ENCODE results near the gene ARHGAP32. TPM values are rescaled to one million over a fixed set of nuclear protein-coding genes. Genes with fewer than 3 reads are reported as not detected.

The ARHGAP32 gene
- total RNA-seq, 1 donor from 2014 or later, result 9.0 TPM

DNA sequence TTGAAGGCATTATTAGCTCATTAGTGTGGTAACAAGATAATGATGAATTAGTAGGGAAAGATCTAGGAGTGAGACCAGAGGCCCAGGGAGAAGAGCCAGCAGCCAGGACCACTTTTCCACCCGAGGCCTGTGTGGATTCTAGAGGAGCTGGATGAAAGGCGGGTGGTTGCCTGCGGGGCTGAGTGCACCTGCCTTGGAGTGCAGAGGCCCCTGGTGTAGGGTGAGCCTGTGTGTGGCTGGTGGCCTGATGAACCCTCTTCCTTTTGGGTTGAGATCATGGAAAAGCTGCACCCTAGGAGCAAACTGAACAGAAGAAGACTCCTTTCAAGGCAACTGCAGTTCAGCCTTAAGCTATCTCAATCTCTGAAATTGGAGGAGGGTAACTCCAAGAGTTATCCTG is 243.5 kb downstream of the ARHGAP32 start:
- DNase-seq, result peak; percentile 37

DNA sequence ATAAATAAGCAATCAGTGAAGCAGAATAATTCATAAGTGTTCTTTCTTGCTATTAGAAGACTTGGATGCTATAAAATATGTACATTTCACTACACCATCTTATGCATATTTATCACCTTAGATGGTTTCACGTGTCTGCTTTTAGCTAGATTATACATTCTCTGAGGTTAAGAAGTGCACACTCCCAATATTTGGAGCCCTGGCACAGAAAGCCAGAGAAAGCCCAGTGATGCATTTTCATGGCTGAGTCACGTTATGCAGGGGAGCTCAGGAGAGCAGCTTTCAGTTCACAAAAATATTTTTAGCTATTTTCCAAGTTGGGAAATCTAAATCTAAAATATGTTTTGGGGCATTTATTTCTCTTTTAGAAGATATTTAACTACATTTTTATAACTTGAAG is 244.4 kb downstream of the ARHGAP32 start:
- DNase-seq, result no peak

DNA sequence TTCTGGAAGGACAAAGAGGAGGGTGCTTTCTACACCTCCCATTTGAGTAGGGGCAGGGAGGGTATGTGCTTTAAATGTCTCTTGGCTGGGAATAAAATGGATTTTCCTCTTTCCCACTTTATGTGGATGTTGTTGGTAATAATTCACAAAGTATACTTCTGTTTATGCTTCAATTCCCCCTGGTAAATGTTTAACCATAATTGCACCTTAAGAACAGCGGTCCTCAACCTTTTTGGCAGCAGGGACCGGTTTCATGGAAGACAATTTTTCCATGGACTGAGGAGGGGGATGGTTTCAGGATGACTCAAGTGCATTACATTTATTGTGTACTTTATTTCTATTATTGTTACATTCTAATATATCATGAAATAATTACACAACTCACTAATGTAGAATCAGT is 245.5 kb downstream of the ARHGAP32 start:
- no peak for DNase-seq

DNA sequence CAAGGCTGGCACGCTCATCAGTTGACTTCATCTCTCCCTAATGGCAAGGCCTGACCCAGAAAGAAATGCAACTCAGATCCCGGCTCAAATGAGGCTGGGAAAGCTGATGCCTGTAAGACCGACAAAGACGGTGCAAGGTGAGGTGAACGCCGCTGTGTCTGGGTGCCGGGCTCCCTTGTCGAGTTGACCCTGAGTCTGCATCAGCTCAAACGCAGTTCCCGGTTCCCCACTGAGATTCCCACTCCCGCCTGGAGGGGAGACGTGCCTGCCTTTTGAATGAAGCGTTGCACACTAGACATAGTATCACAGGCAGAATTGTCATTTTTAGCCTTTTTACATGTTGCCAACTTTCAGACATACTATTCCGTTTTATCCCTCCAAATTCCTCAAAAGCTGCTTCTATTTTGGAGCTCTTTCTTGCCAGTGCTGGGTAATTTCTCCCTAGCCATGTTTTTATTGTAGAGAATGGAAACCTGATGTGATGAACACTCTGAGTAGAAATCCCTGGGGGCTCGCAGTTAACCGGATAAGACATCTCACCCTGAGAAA is 248.6 kb downstream of the ARHGAP32 start:
- DNase-seq, result no peak

DNA sequence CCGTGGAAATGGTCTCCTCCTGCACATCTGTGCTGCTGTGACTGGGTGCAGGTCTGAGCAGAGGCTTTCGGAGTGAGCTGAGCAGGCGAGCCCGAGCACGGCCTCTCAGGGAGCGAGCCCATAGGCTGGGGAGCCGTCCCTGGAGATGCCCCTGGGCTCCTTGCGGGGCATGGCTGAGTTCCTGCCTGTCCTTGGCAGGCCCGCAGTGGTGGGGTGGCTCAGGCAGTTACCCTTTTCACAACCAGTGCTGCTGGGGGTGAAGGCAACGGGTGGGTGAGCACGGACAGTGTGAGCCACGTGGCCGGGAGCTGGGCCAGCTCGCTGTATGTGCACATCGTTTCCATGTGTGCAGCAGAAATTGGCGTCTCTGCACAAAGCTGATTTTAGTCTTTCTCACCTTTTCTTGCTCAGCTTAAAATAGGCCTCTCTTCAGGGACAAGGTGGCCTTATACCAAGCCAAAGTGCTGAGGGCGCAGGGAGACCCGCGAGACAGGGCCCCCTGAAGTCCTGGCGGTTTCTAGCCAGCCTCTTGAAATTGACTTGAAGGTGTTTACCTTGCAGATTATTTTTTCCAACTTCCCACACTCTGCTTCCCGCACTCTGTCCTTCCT is 249.2 kb downstream of the ARHGAP32 start, which contains the start of gene TP53AIP1:
TSS of gene TP53AIP1 (minus strand) at position 55 of the 611 bp plus-strand sequence. CDS start 5,053 bp downstream, outside the sequence.
- no peak for DNase-seq

DNA sequence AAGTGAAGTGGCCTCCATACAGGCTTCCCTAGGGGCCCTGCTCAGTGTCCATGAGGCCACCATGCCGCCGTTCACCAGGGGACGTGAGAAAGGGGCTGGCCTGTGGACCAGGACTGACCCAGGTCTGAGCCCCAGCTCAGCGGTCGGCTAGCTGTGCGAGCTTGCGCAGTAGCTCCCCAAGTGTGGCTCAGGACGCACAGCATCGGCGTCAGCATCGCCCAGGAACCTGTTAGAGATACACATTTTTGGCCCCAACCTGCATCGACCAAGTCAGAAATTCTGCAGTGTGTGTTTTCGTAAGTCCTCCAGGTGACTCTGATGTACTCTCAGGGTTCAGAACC is 249.9 kb downstream of the ARHGAP32 start:
- DNase-seq, result no peak

DNA sequence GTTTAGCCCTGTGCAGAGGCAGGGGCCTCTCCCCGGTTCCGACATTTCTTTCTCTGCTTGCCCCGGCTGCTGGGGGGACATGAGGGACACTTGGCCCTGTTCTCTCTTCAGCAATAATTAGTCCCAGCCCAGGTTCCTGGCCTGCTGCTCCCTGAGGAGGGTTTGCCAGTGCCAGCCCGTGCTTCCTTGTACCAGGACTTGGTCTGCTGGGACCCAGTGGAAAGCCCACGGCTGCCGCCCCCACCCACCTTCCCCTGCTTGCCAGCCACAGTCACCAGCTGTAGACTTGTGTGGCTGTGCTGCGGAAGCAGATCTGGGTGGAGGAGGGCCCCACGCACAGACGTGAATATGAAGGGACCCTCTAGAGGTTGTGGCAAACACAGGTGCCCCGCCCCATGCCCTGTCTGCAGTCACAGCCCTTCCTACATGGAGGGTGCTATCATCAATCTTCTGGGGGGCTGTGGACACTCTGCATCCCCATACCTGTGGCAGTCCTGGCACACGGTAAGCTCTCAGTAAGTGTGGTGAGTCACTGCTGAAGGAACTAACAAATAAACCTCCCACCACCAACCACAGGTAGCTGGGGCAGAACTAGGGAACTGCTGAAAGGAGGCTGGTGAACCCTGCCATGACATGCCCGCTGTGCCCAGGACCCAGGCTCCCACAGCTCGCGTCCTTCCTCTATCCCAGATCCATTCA is 250.4 kb downstream of the ARHGAP32 start:
- DNase-seq, result no peak

DNA sequence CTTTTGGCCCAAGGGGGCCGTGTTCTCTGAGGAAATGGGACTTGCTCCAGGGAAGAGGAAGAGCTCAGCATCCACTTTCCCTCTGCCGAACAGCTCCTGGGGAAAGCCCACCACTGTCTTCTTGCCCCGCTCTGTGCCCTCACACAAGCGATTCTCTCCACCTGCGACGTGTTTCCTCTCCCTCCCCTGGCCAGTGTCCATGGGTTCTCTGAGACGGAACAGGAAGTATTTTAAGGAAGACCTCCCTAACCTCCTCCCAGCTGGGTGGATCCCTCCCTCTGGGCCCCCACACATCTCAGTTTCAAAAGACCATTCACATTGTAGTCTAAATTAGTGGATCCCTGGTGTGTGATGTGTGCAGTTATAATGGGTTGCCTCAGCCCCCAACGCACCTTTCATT is 251.0 kb downstream of the ARHGAP32 start:
- no peak for DNase-seq

DNA sequence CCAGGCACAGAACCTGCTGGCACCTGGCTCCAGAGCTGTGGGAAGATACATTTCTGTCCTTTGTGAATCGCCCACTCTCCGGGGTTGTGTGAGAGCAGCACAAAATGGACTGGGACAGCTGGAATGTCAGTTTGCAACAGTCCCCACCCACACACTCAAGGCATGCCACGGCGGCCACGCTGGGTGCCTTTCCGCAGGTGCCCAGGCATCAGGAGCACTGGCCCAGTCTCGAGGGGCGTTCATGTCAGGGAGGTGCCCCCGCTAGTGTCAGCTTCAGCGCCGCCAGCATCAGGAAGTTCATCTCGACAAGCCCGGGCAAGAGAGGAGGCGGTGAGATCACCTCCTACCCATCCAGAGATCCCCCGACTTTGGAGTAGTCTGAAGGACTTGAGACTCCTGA is 251.5 kb downstream of the ARHGAP32 start:
- no peak for DNase-seq

DNA sequence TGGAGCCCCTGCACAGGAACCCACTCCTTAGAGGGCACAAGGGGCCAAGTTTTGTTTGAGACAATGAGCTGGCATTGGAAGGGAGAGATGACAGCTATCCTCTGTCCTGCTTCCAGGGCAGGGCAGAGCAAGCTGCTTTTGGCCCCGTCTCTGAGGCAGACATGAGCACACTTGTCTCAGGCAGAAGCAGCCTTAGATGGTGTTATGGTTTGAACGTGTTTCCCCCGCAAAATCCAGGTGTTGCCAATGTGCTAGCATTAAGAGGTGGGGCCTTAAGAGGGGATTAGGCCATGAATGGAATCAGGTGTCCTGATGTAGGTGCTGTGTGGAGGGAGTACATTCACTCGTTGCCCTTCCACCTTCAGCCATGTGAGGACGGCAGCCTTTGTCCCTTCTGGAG is 252.0 kb downstream of the ARHGAP32 start:
- DNase-seq, result no peak

DNA sequence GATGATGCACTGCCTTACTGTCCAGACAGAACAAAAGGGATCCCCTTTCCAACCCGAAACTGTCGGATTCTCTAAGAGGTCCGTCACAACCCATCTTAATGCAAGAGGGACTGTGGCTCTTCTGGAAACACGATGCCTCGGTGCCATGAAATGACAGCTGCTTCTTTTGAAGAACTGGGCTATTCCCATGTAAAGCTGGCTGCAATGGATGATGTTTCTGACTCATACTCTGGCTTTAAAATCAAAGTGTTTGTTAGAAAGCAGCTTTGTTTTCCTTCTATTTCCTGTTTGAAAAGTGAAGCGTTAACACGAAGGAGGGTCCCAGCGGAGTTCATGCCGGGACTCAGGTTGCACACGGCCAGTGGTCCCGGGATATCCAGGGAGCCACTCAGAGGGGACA is 252.5 kb downstream of the ARHGAP32 start:
- no peak for DNase-seq

DNA sequence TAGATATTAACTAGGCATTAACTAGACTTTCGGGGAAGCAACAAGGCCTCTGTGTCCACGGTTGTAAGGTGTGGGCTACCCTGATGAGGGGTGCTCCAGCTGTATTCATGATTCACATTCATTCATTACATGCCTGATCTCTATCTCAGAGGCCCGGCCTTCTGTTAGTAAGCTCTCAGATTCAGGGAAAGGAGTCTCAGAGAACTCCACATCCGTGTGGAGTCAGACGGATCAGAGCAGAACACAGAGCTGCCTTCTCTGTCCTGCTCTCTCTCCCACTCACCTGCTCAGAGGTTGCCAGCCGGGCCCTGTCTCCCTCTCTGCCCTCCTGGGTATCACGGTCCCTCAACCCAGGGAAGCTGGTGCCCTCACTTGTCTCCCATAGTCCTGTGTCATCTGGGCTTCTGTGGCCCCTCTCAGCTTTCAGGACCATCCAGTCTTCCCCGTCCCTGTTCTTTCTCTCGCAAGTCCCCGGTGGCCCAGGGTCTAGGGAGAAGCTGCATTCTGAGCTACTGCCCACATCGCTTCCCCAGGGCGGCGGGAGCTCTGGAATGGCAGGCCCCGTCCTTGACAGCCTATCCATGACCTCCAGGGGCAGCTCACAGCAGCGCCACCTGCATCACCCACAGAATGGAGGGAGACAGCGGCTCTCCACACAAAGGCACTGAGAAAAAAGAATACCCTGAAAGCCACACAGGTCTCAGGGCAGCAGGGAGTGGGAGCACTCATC is 253.8 kb downstream of the ARHGAP32 start:
- no peak for DNase-seq

DNA sequence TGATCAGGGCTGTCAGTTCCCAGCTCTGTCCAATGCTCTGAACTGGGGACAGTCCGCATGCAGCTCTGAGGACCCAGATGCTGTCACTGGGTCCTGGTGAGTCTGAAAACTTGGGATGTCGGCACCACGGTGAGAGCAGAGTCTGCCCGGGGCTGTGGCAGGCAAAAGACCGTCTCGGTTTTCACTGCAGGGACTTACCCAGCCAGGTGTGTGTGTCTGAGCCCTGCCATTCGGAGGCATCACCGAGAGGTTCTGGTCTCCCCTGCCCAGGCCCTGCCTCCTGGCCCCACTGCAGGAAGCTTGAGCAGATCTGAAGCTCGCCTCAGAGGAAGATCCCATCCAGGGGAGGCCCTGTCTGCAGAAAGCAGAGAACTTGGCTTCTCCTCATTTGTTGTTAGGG is 254.6 kb downstream of the ARHGAP32 start:
- no peak for DNase-seq

DNA sequence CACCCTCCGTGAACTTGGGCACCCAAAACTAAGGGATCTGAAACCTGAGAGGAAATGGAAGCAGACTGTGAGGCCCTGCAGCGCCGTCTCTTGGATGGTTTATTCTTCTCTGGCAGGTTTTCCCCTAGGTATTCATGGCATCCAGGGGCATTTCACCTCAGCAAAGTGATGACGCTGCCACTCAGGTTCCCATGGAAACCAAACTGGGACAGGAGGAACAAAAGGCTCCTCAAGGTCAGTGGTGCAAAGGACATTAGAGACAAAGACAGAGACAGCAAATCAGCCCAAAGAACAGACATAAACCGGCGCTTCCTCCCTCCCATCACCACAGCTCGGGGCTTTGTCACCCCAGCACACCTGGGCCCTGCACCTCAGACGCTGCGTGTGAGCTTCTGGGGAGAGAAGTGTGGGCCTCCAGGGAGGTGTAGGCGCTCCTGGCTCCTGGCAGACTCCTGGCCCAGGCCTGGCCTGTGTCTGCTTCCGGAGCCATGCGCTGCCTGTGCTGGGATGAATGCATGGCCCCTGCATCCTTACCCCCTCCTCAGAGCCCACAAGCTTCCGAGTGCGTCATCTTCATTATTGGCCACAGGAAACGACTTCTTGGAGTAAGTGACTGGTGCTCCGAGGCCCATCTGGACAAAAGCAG is 255.4 kb downstream of the ARHGAP32 start:
- DNase-seq, result peak; percentile 41

DNA sequence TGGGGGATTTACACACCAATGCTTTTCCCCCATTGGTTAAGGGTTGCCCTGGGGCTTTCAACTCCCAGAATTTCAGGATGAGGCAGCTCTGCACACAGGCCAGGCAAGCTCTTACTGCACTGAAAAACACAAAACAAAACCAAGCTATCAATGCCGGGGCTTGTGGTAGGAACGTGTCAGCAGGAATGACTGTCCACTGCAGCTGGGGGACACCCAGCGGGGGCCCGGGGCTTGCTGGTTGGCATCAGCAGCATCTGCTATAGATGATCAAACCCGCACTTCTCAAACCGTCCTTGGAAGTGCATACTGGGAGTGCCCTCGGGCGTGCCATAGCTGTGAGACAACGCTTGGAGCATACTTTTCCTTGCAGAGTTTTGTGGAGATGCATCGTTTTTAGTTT is 257.2 kb downstream of the ARHGAP32 start:
- DNase-seq, result no peak

DNA sequence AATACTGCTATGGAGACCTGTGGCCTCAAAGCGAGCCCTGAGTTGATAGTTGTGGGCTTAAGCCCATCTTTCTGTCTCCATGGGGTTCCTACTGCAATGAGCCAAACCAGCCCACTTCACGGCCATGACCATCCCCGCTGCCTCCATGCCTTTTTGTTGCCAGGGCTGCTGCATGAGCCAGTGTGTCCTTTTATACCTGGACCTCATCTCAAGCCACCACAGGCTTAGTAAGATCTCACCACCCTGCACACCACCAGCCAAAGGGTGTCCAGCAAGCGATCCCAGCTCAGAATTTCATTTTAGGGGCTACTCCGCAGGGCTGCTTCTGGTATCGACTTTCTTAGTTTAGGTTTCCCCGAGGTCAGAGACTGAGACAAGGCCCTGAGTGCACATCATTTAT is 257.8 kb downstream of the ARHGAP32 start:
- DNase-seq, result no peak

DNA sequence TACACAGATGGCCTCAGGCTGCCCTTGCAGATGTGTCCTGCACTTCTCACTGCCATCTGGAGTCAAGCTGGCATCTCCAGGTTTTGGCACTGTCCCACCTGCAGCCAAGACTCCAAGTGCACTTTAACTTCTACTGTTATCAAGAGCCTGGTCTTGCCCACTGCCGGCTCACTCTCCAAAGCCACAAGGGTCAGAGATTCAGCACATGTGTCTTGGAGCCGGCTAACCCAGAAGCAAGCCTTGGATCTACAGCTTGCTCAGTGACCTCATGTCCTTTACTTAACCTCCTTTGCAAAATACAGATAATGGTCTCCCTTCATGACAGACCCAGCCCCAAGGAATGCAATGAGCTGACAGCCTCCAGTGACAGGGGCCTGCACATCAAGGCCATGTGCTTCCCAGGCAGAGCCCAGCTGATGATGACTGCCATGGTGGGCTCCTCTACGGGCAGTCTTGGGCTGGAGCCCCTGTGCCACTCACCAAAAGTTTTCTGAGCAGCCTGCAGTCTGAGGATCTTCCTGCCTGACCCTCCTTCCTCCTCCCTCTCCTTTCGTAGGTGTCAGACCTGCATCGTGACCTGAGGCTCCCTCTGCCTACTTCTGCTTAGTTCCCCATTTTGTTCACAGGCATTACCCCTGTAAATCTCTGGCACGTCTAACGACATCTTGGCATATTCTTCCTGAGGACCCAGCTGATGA is 258.5 kb downstream of the ARHGAP32 start:
- no peak for DNase-seq

DNA sequence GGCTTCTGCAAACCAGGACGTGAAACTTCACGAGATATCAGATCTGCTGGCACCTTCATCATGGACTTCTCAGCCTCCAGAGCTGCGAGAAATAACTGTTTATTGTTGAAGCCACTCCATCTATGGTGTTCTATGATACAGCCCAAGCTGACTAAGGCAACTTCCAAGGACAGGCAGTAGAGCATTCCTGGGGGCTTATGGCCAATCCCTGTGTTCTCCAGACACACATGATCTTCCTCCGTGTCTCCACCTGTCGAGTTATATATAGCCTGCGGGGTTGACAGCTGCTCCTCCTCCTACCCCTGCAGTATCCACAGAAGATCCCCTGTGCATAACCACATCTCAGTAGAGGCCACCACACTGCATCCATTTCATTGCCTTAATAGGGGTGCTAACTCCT is 260.5 kb downstream of the ARHGAP32 start:
- DNase-seq, result no peak

DNA sequence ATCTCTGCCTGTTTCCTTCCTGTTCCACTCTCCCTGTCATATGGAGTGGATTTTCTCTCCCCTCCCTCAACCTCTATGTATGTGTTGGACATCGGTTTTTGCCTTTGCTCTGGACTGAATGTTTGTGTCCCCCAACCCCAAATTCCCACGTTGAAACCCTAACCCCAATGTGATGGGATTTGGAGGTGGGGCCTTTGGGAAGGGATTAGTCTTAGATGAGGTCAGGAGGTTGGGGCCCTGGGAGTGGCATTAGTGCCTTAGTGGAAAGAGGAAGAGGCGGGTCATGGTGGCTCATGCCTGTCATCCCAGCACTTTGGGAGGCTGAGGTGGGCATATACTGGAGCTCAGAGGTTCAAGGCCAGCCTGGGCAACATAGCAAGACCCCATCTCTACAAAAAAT is 261.1 kb downstream of the ARHGAP32 start:
- no peak for DNase-seq

DNA sequence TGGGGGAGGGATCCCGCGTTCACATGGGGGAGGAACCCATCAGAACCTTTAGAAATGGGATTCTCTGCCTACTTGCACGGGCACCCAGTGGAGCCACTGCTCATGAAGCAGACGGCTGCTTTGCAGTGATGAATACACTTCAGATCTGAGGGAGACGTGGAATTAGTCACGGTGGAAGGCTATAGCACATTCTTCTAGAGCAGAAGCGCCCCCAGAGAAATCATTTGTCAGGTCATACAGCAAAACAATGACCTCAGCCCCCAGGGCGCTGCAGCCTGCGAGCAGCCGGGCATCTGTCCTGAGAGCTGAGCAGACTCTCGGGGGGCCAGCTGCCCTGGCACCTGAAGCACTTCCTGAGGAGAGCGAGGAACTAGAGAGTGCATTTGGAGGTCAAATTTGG is 262.1 kb downstream of the ARHGAP32 start:
- no peak for DNase-seq

DNA sequence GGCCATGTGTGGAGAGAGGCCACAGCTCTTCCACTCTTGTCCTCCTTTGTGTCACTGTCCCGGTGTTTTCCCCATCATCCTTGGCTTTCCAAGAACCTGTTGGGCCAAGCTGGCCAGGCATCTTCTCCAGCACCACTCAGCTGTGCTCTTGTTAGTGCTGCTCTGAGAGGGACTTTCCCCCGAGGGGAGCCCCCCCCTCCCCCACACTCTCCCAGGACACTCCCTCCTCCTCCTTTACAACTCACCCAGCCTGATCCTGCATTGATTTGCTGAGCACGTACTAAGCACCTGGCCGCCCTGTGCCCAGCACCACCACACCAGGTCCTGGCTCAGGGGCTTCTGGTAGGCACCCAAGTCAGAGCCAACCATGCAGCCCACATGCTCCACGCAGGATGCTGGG is 262.7 kb downstream of the ARHGAP32 start:
- no peak for DNase-seq

DNA sequence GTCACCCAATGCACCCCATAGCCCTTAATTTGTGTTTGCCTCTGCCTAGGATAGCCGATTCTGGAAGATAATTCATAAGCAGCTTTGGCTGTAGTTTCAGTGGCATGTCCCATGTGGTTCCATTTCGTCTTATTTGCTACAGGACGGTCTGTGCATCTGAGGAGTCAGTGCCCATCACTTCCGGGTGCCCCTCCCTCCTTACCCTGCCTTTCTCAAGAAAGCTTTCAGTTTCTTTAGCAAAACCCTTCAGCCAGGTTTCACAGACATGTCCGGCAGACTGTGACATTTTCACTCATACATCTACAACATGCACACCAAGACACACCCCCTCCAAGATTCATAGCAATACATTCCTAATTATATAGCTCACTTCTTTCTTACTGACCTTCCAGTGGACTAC is 263.7 kb downstream of the ARHGAP32 start:
- DNase-seq, result no peak

Data from dermis blood vessel endothelial cell (primary cell).